IMR-90 (cell line): ENCODE data around the gene SNAPC4. TPM values are rescaled to one million over a fixed set of nuclear protein-coding genes. Genes with fewer than 3 reads are reported as not detected.

Experiments
- ATAC-seq: fragments of 200-7000 bp; cut with Tn5 transposase; 2 replicates; pipeline ENCODE4 v1.9.1; 2020; ENCODE audit warnings: low read depth, mild to moderate bottlenecking, moderate library complexity
- BruUV-seq: library from RNA; stranded (reverse); fragments of 400-500 nt; replicated peaks from 2 replicates; lab custom pipeline; 2021; lab: Mats Ljungman, UMichigan
- CTCF ChIA-PET: fragments of 300-600 bp; formaldehyde crosslinking; extraction: SDS; loops from one replicate; lab custom pipeline; 2021; ENCODE audit warnings: antibody characterized with exemption; lab: Yijun Ruan, JAX
- POLR2A ChIA-PET: fragments of 300-600 bp; sonication (Branson Sonifier 250); formaldehyde crosslinking; loops from one replicate; lab custom pipeline; 2022; ENCODE audit warnings: antibody characterized with exemption; ENCODE audit not compliant: unreplicated experiment; lab: Charles Lee
- DNase-seq: peaks from one replicate; pipeline ENCODE4 v3.0.0; 2013
- H2AFZ ChIP-seq: replicated peaks from 2 replicates; pipeline ENCODE3; 2013; ENCODE audit warnings: low read length, mild to moderate bottlenecking; ENCODE audit not compliant: poor library complexity
- H2AK5ac ChIP-seq: 2 replicates; pipeline ENCODE4 v1.6.1; 2013; ENCODE audit warnings: low read depth, low read length, inconsistent platforms
- H2AK9ac ChIP-seq: replicated peaks from 2 replicates; pipeline ENCODE3; 2013; ENCODE audit warnings: mild to moderate bottlenecking, low read depth, low read length, moderate library complexity; ENCODE audit not compliant: poor library complexity
- H2BK120ac ChIP-seq: 2 replicates; pipeline ENCODE4 v1.6.1; 2013; ENCODE audit warnings: low read depth, low read length, inconsistent platforms
- H2BK15ac ChIP-seq: 3 replicates; pipeline ENCODE4 v1.6.1; 2013; ENCODE audit warnings: low read depth, low read length, inconsistent platforms
- H2BK20ac ChIP-seq: 2 replicates; pipeline ENCODE4 v1.6.1; 2013; ENCODE audit warnings: low read depth, mild to moderate bottlenecking, inconsistent platforms, low read length, moderate library complexity
- H2BK5ac ChIP-seq: 2 replicates; pipeline ENCODE4 v1.6.1; 2013; ENCODE audit warnings: mild to moderate bottlenecking, low read depth, low read length, inconsistent platforms; ENCODE audit not compliant: poor library complexity, severe bottlenecking
- H3K14ac ChIP-seq: replicated peaks from 2 replicates; pipeline ENCODE4 v1.6.1; 2013; ENCODE audit warnings: low read depth, low read length, inconsistent platforms
- H3K18ac ChIP-seq: 2 replicates; pipeline ENCODE4 v1.6.1; 2013; ENCODE audit warnings: low read depth, low read length, control low read depth
- H3K23ac ChIP-seq: 2 replicates; pipeline ENCODE4 v1.6.1; 2013; ENCODE audit warnings: low read depth, low read length, inconsistent platforms
- H3K27ac ChIP-seq: 2 replicates; pipeline ENCODE4 v1.5.1; 2013; ENCODE audit warnings: mild to moderate bottlenecking, control low read depth, low read length; ENCODE audit not compliant: insufficient read depth
- H3K27me3 ChIP-seq: 2 replicates; pipeline ENCODE4 v1.6.1; 2013; ENCODE audit warnings: low read length; ENCODE audit not compliant: control insufficient read depth, insufficient read depth
- H3K36me3 ChIP-seq: 2 replicates; pipeline ENCODE4 v1.6.1; 2013; ENCODE audit warnings: low read length, mixed read lengths; ENCODE audit not compliant: control insufficient read depth, insufficient read depth
- H3K4ac ChIP-seq: 2 replicates; pipeline ENCODE4 v1.6.1; 2013; ENCODE audit warnings: low read depth, low read length, inconsistent platforms
- H3K4me1 ChIP-seq: 2 replicates; pipeline ENCODE4 v1.6.1; 2013; ENCODE audit warnings: low read length, mixed read lengths; ENCODE audit not compliant: control insufficient read depth, insufficient read depth
- H3K4me2 ChIP-seq: 2 replicates; pipeline ENCODE4 v1.6.1; 2013; ENCODE audit warnings: low read depth, mild to moderate bottlenecking, control low read depth, low read length, moderate library complexity
- H3K4me3 ChIP-seq: 2 replicates; pipeline ENCODE4 v1.5.1; 2013; ENCODE audit warnings: low read depth, mild to moderate bottlenecking, control low read depth, low read length, moderate library complexity; ENCODE audit not compliant: insufficient read depth
- H3K56ac ChIP-seq: 2 replicates; pipeline ENCODE4 v1.6.1; 2013; ENCODE audit warnings: low read length, inconsistent platforms; ENCODE audit not compliant: insufficient read depth; ENCODE audit errors: extremely low read depth
- H3K79me1 ChIP-seq, 2 experiments: 2 replicates each; pipeline ENCODE4 v1.6.1; 2013; ENCODE audit warnings: low read length in 2 of 2, inconsistent platforms in 1 of 2, low read depth in 1 of 2
- H3K9ac ChIP-seq: 2 replicates; pipeline ENCODE4 v1.6.1; 2013; ENCODE audit warnings: low read depth, low read length, control low read depth
- H3K9me1 ChIP-seq: 2 replicates; pipeline ENCODE4 v1.6.1; 2013; ENCODE audit warnings: low read length, inconsistent platforms; ENCODE audit not compliant: insufficient read depth
- H3K9me3 ChIP-seq: 2 replicates; pipeline ENCODE4 v1.6.1; 2013; ENCODE audit warnings: low read length; ENCODE audit not compliant: control insufficient read depth, insufficient read depth
- H4K20me1 ChIP-seq: 2 replicates; pipeline ENCODE4 v1.6.1; 2013; ENCODE audit warnings: low read length, inconsistent platforms; ENCODE audit not compliant: insufficient read depth
- H4K5ac ChIP-seq: 2 replicates; pipeline ENCODE4 v1.6.1; 2013; ENCODE audit warnings: mild to moderate bottlenecking, low read depth, low read length, control low read depth
- H4K8ac ChIP-seq, 2 experiments: 2 replicates each; pipeline ENCODE4 v1.6.1; 2013; ENCODE audit warnings: low read depth in 2 of 2, low read length in 2 of 2, control low read depth in 1 of 2, inconsistent platforms in 1 of 2
- H4K91ac ChIP-seq: 2 replicates; pipeline ENCODE4 v1.6.1; 2013; ENCODE audit warnings: low read depth, low read length, inconsistent platforms; ENCODE audit not compliant: insufficient read depth
- FOS ChIP-seq: fragments of 150-350 bp; IDR thresholded peaks from 2 replicates; pipeline ENCODE4 v1.6.1; 2016; ENCODE audit warnings: low read depth, low read length
- WGBS, 2 experiments: methylation state at CpG; one replicate each; pipeline versions ENCODE4 v1.1.5 to v1.1.7; 2013; ENCODE audit warnings: missing lambda C conversion rate in 2 of 2; ENCODE audit not compliant: insufficient read length in 1 of 2; ENCODE audit errors: extremely low coverage in 2 of 2; 5-methylcytosine and 5-hydroxymethylcytosine counted together
- dilution Hi-C: fragments of 300-500 bp; cut with HindIII; formaldehyde crosslinking; loops from one replicate; pipeline ENCODE4 v1.14.3; 2018; ENCODE audit warnings: low sequenced_read_pairs; ENCODE audit not compliant: unreplicated experiment
- in situ Hi-C: fragments of 300-500 bp; cut with MboI; formaldehyde crosslinking; loops from 3 replicates; pipeline ENCODE4 v1.14.3; 2019; ENCODE audit warnings: low sequenced_read_pairs, inconsistent platforms, mixed read lengths
- intact Hi-C: fragments of 100-400 bp; cut with micrococcal nuclease; formaldehyde crosslinking; loops from 2 replicates; pipeline ENCODE4 v1.10.0; 2022
- polyA plus RNA-seq, 3 experiments: library from polyadenylated mRNA; depleted of rRNA; stranded (reverse); fragments of >200 nt; gene quantifications; 2 replicates each; pipeline ENCODE4 v1.2.3, GENCODE V29; 2012; ENCODE audit warnings: low replicate concordance in 1 of 3
- total RNA-seq: library from RNA; depleted of rRNA; stranded (reverse); fragments of >200 nt; gene quantifications from 2 replicates; pipeline ENCODE4 v1.2.3, GENCODE V29; 2012
- TF ChIP-seq, protein P1 (sequence below): conservative IDR thresholded peaks from 2 replicates; pipeline ENCODE4 v1.5.1; 2012; ENCODE audit warnings: mild to moderate bottlenecking, low read depth, low read length, improper control_type of control experiment

Gene SNAPC4
- total and polyA plus RNA-seq, 2 of the 4 experiments (the other 2 are of a cell fraction) = 2.5 to 6.5 TPM

DNA sequence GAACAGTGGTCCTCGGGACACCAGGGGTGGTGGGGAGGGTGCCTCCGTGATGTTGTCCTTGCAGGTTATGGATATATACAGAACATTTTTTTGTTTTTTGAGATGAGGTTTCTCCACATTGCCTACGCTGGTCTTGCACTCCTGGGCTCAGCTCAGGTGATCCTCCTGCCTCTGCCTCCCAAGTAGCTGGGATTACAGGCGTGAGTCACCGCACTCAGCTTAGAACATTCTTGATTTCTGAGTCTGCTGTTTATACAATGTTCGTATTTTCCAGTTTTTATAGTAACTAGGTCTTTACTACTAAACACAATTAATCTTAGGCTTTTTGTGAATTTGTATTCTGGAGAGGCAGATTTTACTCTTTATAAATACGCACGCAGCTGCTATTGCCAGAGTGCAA is 16.5 kb upstream of the SNAPC4 start:
- Histone ChIP-seq H2AK9ac (no peak overlapping the region), H3K14ac (no peak overlapping the region), H3K56ac (no peak overlapping the region), H4K8ac (no peak overlapping the region), H4K20me1 (peaks cover 21% of the 10 kb centered on the region), H3K9me1 (peaks cover 8% of the 10 kb centered on the region; the same call in 1 of the 2 replicates), H3K18ac (no peak overlapping the region), H3K9ac (no peak overlapping the region), H3K4me2 (no peak overlapping the region), H2BK15ac (no peak overlapping the region), H3K4ac (no peak overlapping the region), H3K9me3 (no peaks in the 10 kb centered on the region), H4K91ac (no peak overlapping the region), H2AK5ac (no peak overlapping the region), H2BK20ac (no peak overlapping the region), H3K4me1 (peaks cover 5% of the 10 kb centered on the region), H3K4me3 (no peak overlapping the region), H3K27ac (no peak overlapping the region), H3K36me3 (peaks cover 72% of the 10 kb centered on the region), H2BK5ac (no peak overlapping the region), H2AFZ (no peak overlapping the region), H4K5ac (no peak overlapping the region), H3K23ac (no peak overlapping the region), H3K79me1 (peaks cover 10 to 47% of the 10 kb centered on the region in 2 experiments), H3K27me3 (no peaks in the 10 kb centered on the region), H2BK120ac (no peak overlapping the region)
- peak; percentile 41 for DNase-seq
- dilution Hi-C loops (no loop called here), in situ Hi-C loops (no loop called here), intact Hi-C loops (no loop called here)
- ChIA-PET POLR2A (no interaction called here), CTCF (no interaction called here)
- no CpG with 5 or more reads among the region's 8 CpGs for WGBS, 2 experiments
- no peak for TF ChIP-seq FOS
- TF ChIP-seq, protein P1, sequence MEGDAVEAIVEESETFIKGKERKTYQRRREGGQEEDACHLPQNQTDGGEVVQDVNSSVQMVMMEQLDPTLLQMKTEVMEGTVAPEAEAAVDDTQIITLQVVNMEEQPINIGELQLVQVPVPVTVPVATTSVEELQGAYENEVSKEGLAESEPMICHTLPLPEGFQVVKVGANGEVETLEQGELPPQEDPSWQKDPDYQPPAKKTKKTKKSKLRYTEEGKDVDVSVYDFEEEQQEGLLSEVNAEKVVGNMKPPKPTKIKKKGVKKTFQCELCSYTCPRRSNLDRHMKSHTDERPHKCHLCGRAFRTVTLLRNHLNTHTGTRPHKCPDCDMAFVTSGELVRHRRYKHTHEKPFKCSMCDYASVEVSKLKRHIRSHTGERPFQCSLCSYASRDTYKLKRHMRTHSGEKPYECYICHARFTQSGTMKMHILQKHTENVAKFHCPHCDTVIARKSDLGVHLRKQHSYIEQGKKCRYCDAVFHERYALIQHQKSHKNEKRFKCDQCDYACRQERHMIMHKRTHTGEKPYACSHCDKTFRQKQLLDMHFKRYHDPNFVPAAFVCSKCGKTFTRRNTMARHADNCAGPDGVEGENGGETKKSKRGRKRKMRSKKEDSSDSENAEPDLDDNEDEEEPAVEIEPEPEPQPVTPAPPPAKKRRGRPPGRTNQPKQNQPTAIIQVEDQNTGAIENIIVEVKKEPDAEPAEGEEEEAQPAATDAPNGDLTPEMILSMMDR = no peak
- BruUV-seq = no TSS peak
- peak; percentile 53; the same call in 1 of the 2 replicates for ATAC-seq
